Muscle layer of duodenum (tissue), 2 donors: ENCODE data around the gene RETN.

Experiments
- H3K27ac ChIP-seq: one replicate; pipeline ENCODE4 v1.7.0; 2013; ENCODE audit warnings: mild to moderate bottlenecking, low read length
- H3K27me3 ChIP-seq: one replicate; pipeline ENCODE4 v1.7.0; 2013; ENCODE audit warnings: low read depth, mild to moderate bottlenecking, control low read depth, low read length
- H3K36me3 ChIP-seq, 2 donors: one replicate each; pipeline ENCODE4 v1.7.0; 2013; ENCODE audit warnings: low read length in 2 of 2, control low read depth in 1 of 2, mild to moderate bottlenecking in 1 of 2; ENCODE audit not compliant: insufficient read depth in 2 of 2, control insufficient read depth in 1 of 2
- H3K4me1 ChIP-seq, 2 donors: one replicate each; pipeline ENCODE4 v1.7.0; 2013; ENCODE audit warnings: low read length in 2 of 2, mild to moderate bottlenecking in 2 of 2, control low read depth in 1 of 2, moderate library complexity in 1 of 2; ENCODE audit not compliant: insufficient read depth in 2 of 2, control insufficient read depth in 1 of 2
- H3K4me3 ChIP-seq, 2 donors: one replicate each; pipeline ENCODE4 v1.7.0; 2013; ENCODE audit warnings: low read length in 2 of 2, low read depth in 1 of 2, mild to moderate bottlenecking in 1 of 2
- H3K9me3 ChIP-seq, 2 donors: one replicate each; pipeline ENCODE4 v1.7.0; 2013; ENCODE audit warnings: low read length in 2 of 2, control low read depth in 1 of 2, mild to moderate bottlenecking in 1 of 2; ENCODE audit not compliant: control insufficient read depth in 1 of 2
- donor health status: healthy.

The RETN gene

GRCh38 chr19:7629347-7630054 is 39.3 kb upstream of the RETN start, which contains the start of the genes PET100 and XAB2:
TSS of gene PET100 (plus strand) at chr19:7629793. CDS start at chr19:7629834, 41 bp downstream.
TSS of gene XAB2 (minus strand) at chr19:7629545. CDS start at chr19:7629527, 18 bp downstream.
- H3K27me3 ChIP-seq = no peaks in the 10 kb centered on the region
- peak within 1 kb of the TSS; percentile 95 for H3K27ac ChIP-seq
- peak within 1 kb of the TSS; percentile 95 to 100 for H3K4me3 ChIP-seq
- H3K4me1 ChIP-seq = peaks cover 15 to 31% of the 10 kb centered on the region in 2 donors
- H3K9me3 ChIP-seq = no peaks in the 10 kb centered on the region
- peaks cover 12 to 29% of the 10 kb centered on the region in 2 donors for H3K36me3 ChIP-seq

- Histone ChIP-seq H3K36me3 (peaks cover 6 to 13% of the 10 kb centered on the region in 2 donors), H3K27me3 (no peaks in the 10 kb centered on the region), H3K27ac (no peak overlapping the region), H3K9me3 (no peaks in the 10 kb centered on the region), H3K4me3 (no peak overlapping the region), H3K4me1 (peaks cover 15 to 31% of the 10 kb centered on the region in 2 donors)
Measured at GRCh38 chr19:7631577-7631976, 37.3 kb upstream of the RETN start.

DNA sequence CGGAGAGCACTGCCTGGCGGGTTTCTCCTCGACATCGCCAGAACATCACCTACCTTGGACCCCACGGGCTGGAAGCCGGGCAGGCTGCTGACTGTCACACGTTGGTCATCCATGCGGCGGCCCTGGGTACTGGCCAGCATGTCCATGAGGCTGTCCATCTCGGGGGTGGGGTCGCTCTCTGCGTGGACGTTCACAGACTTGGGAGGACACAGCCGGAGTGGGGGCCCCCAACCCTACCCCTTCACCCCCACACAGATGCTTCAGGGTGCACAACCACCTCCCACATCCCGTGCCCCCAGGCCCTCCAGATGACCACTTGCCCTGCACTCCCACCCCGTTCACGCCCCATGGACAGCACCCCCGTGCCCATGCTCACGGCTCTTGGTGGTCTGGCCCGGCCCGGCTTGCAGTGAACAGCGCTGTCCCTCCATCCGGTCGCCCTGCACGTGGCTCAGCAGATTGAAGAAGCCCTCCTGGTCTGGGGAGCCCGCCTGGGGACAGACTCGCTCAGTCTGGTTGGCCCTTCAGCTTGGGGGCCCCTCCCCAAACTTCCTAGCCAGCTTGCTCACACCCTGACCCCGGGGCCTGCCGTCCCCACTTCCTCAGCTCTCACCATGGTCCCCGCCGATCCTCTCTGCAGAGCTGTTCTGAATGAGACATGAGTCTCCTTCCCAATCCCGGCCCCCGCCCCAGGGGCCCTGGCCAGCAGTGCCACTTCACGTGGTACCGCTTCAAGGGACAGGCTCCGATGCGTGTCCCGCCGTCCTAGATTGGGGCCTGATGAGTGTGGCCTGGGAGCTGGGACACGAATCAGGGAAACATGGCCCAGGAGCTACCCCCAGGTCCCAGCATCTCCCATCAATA is 36.3 kb upstream of the RETN start:
- peaks cover 15 to 29% of the 10 kb centered on the region in 2 donors for H3K4me1 ChIP-seq
- H3K4me3 ChIP-seq = no peak overlapping the region
- H3K27me3 ChIP-seq = no peaks in the 10 kb centered on the region
- H3K9me3 ChIP-seq = no peaks in the 10 kb centered on the region
- peaks cover 0 to 13% of the 10 kb centered on the region in 2 donors for H3K36me3 ChIP-seq
- no peak overlapping the region for H3K27ac ChIP-seq

DNA sequence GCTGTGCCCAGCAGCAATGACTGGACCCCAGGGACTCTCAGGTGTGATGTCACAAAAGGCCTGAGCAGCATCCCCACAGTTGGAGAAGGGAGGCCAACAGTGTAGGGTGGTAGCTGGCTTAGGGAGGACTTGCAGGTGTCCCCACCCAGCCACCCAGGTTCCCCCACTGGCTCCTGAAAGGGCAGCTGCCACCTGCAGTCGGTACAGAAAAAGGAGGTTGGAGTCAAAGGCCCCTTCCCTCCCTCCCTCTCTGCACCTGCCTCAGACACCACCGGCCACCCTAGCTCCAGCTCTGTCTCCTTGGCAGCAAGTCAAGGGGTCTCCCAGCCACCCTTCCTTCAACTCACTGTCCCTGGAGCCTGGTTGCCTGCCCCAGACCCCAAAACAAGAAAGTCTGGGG is 35.2 kb upstream of the RETN start, which contains the start of gene PCP2:
TSS of gene PCP2 (minus strand) at position 22 of the 400 bp plus-strand sequence. CDS start 262 bp downstream, outside the sequence.
- Histone ChIP-seq H3K27me3 (no peaks in the 10 kb centered on the region), H3K27ac (no peak within 1 kb of the TSS), H3K4me3 (no peak within 1 kb of the TSS), H3K4me1 (peaks cover 8 to 18% of the 10 kb centered on the region in 2 donors), H3K36me3 (peaks cover 0 to 13% of the 10 kb centered on the region in 2 donors), H3K9me3 (no peaks in the 10 kb centered on the region)

GRCh38 chr19:7635670-7636069 is 33.2 kb upstream of the RETN start:
- H3K4me3 ChIP-seq = no peak overlapping the region
- peaks cover 0 to 9% of the 10 kb centered on the region in 2 donors for H3K4me1 ChIP-seq
- no peak overlapping the region for H3K27ac ChIP-seq
- H3K27me3 ChIP-seq = no peaks in the 10 kb centered on the region
- H3K36me3 ChIP-seq = peaks cover 0 to 13% of the 10 kb centered on the region in 2 donors
- no peaks in the 10 kb centered on the region for H3K9me3 ChIP-seq

GRCh38 chr19:7636317-7636690 is 32.5 kb upstream of the RETN start:
- H3K9me3 ChIP-seq = no peaks in the 10 kb centered on the region
- no peak overlapping the region for H3K27ac ChIP-seq
- no peak overlapping the region for H3K4me3 ChIP-seq
- peaks cover 0 to 4% of the 10 kb centered on the region in 2 donors for H3K4me1 ChIP-seq
- H3K27me3 ChIP-seq = no peaks in the 10 kb centered on the region
- peaks cover 0 to 13% of the 10 kb centered on the region in 2 donors for H3K36me3 ChIP-seq

- H3K4me3 ChIP-seq = peak within 1 kb of the TSS; percentile 39 to 50
- H3K4me1 ChIP-seq = peaks cover 0 to 4% of the 10 kb centered on the region in 2 donors
- peaks cover 0 to 10% of the 10 kb centered on the region in 2 donors for H3K36me3 ChIP-seq
- H3K9me3 ChIP-seq = no peaks in the 10 kb centered on the region
- H3K27ac ChIP-seq = peak within 1 kb of the TSS; percentile 45
- H3K27me3 ChIP-seq = no peaks in the 10 kb centered on the region
Measured at GRCh38 chr19:7636691-7637373, 32.0 kb upstream of the RETN start, which contains the start of gene STXBP2. TSS of gene STXBP2 (plus strand) at chr19:7637110. CDS start at chr19:7637150, 40 bp downstream.

- Histone ChIP-seq H3K9me3 (no peaks in the 10 kb centered on the region), H3K4me3 (peak overlapping the region; percentile 39 to 50), H3K36me3 (peaks cover 0 to 3% of the 10 kb centered on the region in 2 donors), H3K27me3 (no peaks in the 10 kb centered on the region), H3K27ac (peak overlapping the region; percentile 45), H3K4me1 (peaks cover 0 to 4% of the 10 kb centered on the region in 2 donors)
Measured at GRCh38 chr19:7637374-7638256, 31.2 kb upstream of the RETN start.

- H3K9me3 ChIP-seq = no peaks in the 10 kb centered on the region
- no peak overlapping the region for H3K4me3 ChIP-seq
- H3K36me3 ChIP-seq = no peaks in the 10 kb centered on the region
- peaks cover 4% of the 10 kb centered on the region for H3K27me3 ChIP-seq
- no peak overlapping the region for H3K27ac ChIP-seq
- peaks cover 0 to 4% of the 10 kb centered on the region in 2 donors for H3K4me1 ChIP-seq
Measured at GRCh38 chr19:7638802-7639465, 29.9 kb upstream of the RETN start.

GRCh38 chr19:7639863-7640348 is 28.9 kb upstream of the RETN start:
- Histone ChIP-seq H3K4me3 (no peak overlapping the region), H3K9me3 (no peaks in the 10 kb centered on the region), H3K36me3 (no peaks in the 10 kb centered on the region), H3K27me3 (peaks cover 4% of the 10 kb centered on the region), H3K27ac (no peak overlapping the region), H3K4me1 (peaks cover 0 to 4% of the 10 kb centered on the region in 2 donors)
